Measurements from ENCODE around the gene PEX13. TPM values are rescaled to one million over a fixed set of nuclear protein-coding genes. Genes with fewer than 3 reads are reported as not detected.

Gene PEX13
- total RNA-seq, 1 experiment from 2014 or later: 19.8 TPM

GRCh38 chr2:61009355-61009754 is 8.2 kb upstream of the PEX13 start:
- H3K79me2 ChIP-seq (ENCODE audit: insufficient read depth, low read length): no peaks in the 10 kb centered on the region
- H3K27me3 ChIP-seq (ENCODE audit: insufficient read depth, low read length): no peaks in the 10 kb centered on the region
- H3K9ac ChIP-seq (ENCODE audit: low read length): no peak overlapping the region
- intact Hi-C loops (cut with micrococcal nuclease): no loop called here
- TF ChIP-seq SP1 (IDR thresholded peaks at IDR 0.05; ENCODE audit: low read depth) (no peak), CTCF (IDR thresholded peaks at IDR 0.05 in 2 of 3, conservative IDR thresholded peaks at IDR 0.05 in 1 of 3; ENCODE audit: borderline replicate concordance in 1 of 3, insufficient read depth in 1 of 3, low read depth in 2 of 3, low read length in 2 of 3) (no peak), JUND (IDR thresholded peaks at IDR 0.05) (no peak), POLR2AphosphoS5 (IDR thresholded peaks at IDR 0.05; ENCODE audit: low read depth, low read length) (no peak), ATF3 (IDR thresholded peaks at IDR 0.05) (no peak), ELF1 (IDR thresholded peaks at IDR 0.05; ENCODE audit: borderline replicate concordance, low read depth) (no peak)
- ATAC-seq: no peak
- H4K20me1 ChIP-seq (ENCODE audit: insufficient read depth): no peaks in the 10 kb centered on the region
- no peak for DNase-seq (ENCODE audit: low read depth, low spot score)
- H2AFZ ChIP-seq (ENCODE audit: low read depth, low read length, poor library complexity, severe bottlenecking): no peak overlapping the region
- no peak overlapping the region for H3K27ac ChIP-seq (ENCODE audit: low read depth, low read length)
- ChIA-PET RAD21 (ENCODE audit: low non-redundant PET in 1 of 2, low total read pairs in 2 of 2, uncharacterized antibody in 2 of 2, unreplicated experiment in 2 of 2) (no interaction called here), CTCF (no interaction called here), POLR2A (no interaction called here)
- no peak overlapping the region for H3K4me2 ChIP-seq (ENCODE audit: low read length)
- BruUV-seq (replicated peaks): no TSS peak
- H3K36me3 ChIP-seq (ENCODE audit: control insufficient read depth in 1 of 2, insufficient read depth in 2 of 2, low read length in 2 of 2): no peaks in the 10 kb centered on the region
- H3K9me3 ChIP-seq (ENCODE audit: control insufficient read depth in 1 of 2, insufficient read depth in 1 of 2, low read depth in 1 of 2, low read length in 2 of 2): no peaks in the 10 kb centered on the region
- H3K9me2 ChIP-seq (ENCODE audit: insufficient read depth): no peaks in the 10 kb centered on the region
- H3K4me1 ChIP-seq (ENCODE audit: control insufficient read depth in 1 of 2, insufficient read depth in 2 of 2, low read length in 2 of 2): peaks cover 14 to 33% of the 10 kb centered on the region in 2 experiments
- no peak overlapping the region for H3K4me3 ChIP-seq (replicated peaks in 1 of 2; ENCODE audit: low read depth in 1 of 2, low read length in 2 of 2)

- CTCF ChIA-PET: no interaction called here
- peak overlapping the region in 1 of 2 experiments; percentile 24; a peak in 1 of 4 replicates for H3K4me3 ChIP-seq (replicated peaks in 1 of 2; ENCODE audit: low read depth in 1 of 2, low read length in 2 of 2)
- H3K4me2 ChIP-seq (ENCODE audit: low read length): peak overlapping the region; percentile 59
- no peak overlapping the region; the same call in 1 of the 2 replicates for H3K27ac ChIP-seq (ENCODE audit: low read depth, low read length)
- peak overlapping the region; percentile 15; the same call in 1 of the 2 replicates for H3K9ac ChIP-seq (ENCODE audit: low read length)
- POLR2A ChIA-PET: no interaction called here
- ATAC-seq (no peak), DNase-seq (ENCODE audit: low read depth, low spot score) (no peak)
- H3K79me2 ChIP-seq (ENCODE audit: insufficient read depth, low read length): peaks cover 4% of the 10 kb centered on the region; the same call in 1 of the 2 replicates
- no peaks in the 10 kb centered on the region for H3K36me3 ChIP-seq (ENCODE audit: control insufficient read depth in 1 of 2, insufficient read depth in 2 of 2, low read length in 2 of 2)
- H2AFZ ChIP-seq (ENCODE audit: low read depth, low read length, poor library complexity, severe bottlenecking): no peak overlapping the region
- peaks cover 21 to 35% of the 10 kb centered on the region in 2 experiments for H3K4me1 ChIP-seq (ENCODE audit: control insufficient read depth in 1 of 2, insufficient read depth in 2 of 2, low read length in 2 of 2)
- no peaks in the 10 kb centered on the region for H3K27me3 ChIP-seq (ENCODE audit: insufficient read depth, low read length)
- RAD21 ChIA-PET (ENCODE audit: low non-redundant PET in 1 of 2, low total read pairs in 2 of 2, uncharacterized antibody in 2 of 2, unreplicated experiment in 2 of 2): no interaction called here
- intact Hi-C loops (cut with micrococcal nuclease): no loop called here
- H4K20me1 ChIP-seq (ENCODE audit: insufficient read depth): no peaks in the 10 kb centered on the region
- H3K9me3 ChIP-seq (ENCODE audit: control insufficient read depth in 1 of 2, insufficient read depth in 1 of 2, low read depth in 1 of 2, low read length in 2 of 2): no peaks in the 10 kb centered on the region
- TF ChIP-seq CEBPB (IDR thresholded peaks at IDR 0.05; ENCODE audit: low read depth): peak; percentile 5; the same call in 1 of the 2 replicates
- TF ChIP-seq ELF1 (IDR thresholded peaks at IDR 0.05; ENCODE audit: borderline replicate concordance, low read depth): no peak
- TF ChIP-seq CTCF (IDR thresholded peaks at IDR 0.05 in 2 of 3, conservative IDR thresholded peaks at IDR 0.05 in 1 of 3; ENCODE audit: borderline replicate concordance in 1 of 3, insufficient read depth in 1 of 3, low read depth in 2 of 3, low read length in 2 of 3): no peak
- no TSS peak for BruUV-seq (replicated peaks)
- H3K9me2 ChIP-seq (ENCODE audit: insufficient read depth): no peaks in the 10 kb centered on the region
Observed at GRCh38 chr2:61011678-61012077, 5.8 kb upstream of the PEX13 start.

Measured in HCT116 (cell line).